ENCODE data around the gene ATP8A1. TPM values are rescaled to one million over a fixed set of nuclear protein-coding genes. Genes with fewer than 3 reads are reported as not detected.

The ATP8A1 gene
- total and polyA plus RNA-seq, 2 of the 4 experiments (the other 2 are of a cell fraction), result 0.12 to 0.36 TPM

GRCh38 chr4:42570221-42570620, 86.7 kb downstream of the ATP8A1 start:
- no peak overlapping the region for H4K8ac ChIP-seq (ENCODE audit: low read depth in 2 of 2, low read length in 2 of 2)
- in situ Hi-C loops (cut with MboI; ENCODE audit: low sequenced_read_pairs) (loop anchor here (5.0 kb wide), 1 partner anchor 292 kb away; no protein-coding TSS in a partner anchor), intact Hi-C loops (cut with micrococcal nuclease) (no loop called here), dilution Hi-C loops (cut with HindIII; ENCODE audit: low sequenced_read_pairs, unreplicated experiment) (no loop called here)
- H3K36me3 ChIP-seq (ENCODE audit: control insufficient read depth, insufficient read depth, low read length), result no peaks in the 10 kb centered on the region
- no peaks in the 10 kb centered on the region for H3K79me1 ChIP-seq (ENCODE audit: low read depth in 1 of 2, low read length in 2 of 2)
- no peak overlapping the region for H2AK5ac ChIP-seq (ENCODE audit: low read depth, low read length)
- H3K4ac ChIP-seq (ENCODE audit: low read depth, low read length), result no peak overlapping the region
- no peak overlapping the region for H2BK15ac ChIP-seq (ENCODE audit: low read depth, low read length)
- H3K27me3 ChIP-seq (ENCODE audit: control insufficient read depth, insufficient read depth, low read length), result no peaks in the 10 kb centered on the region
- H3K4me1 ChIP-seq (ENCODE audit: control insufficient read depth, insufficient read depth, low read length), result no peaks in the 10 kb centered on the region
- no TSS peak for BruUV-seq (replicated peaks)
- no peak overlapping the region for H3K18ac ChIP-seq (ENCODE audit: low read depth, low read length)
- no peak overlapping the region for H2AK9ac ChIP-seq (replicated peaks; ENCODE audit: low read depth, low read length, poor library complexity)
- no peak overlapping the region for H3K27ac ChIP-seq (ENCODE audit: insufficient read depth, low read length)
- H4K5ac ChIP-seq (ENCODE audit: low read depth, low read length), result no peak overlapping the region
- ChIA-PET POLR2A (ENCODE audit: unreplicated experiment) (no interaction called here), CTCF (no interaction called here)
- no peak overlapping the region for H3K56ac ChIP-seq (ENCODE audit: extremely low read depth, insufficient read depth, low read length)
- no peaks in the 10 kb centered on the region for H3K9me1 ChIP-seq (ENCODE audit: insufficient read depth, low read length)
- no peak overlapping the region for H2AFZ ChIP-seq (replicated peaks; ENCODE audit: low read length, poor library complexity)
- no peak overlapping the region for H3K23ac ChIP-seq (ENCODE audit: low read depth, low read length)
- H2BK5ac ChIP-seq (ENCODE audit: low read depth, low read length, poor library complexity, severe bottlenecking), result no peak overlapping the region
- ATAC-seq (ENCODE audit: low read depth) (no peak), DNase-seq (no peak)
- H4K91ac ChIP-seq (ENCODE audit: insufficient read depth, low read depth, low read length), result no peak overlapping the region
- no peak overlapping the region for H3K4me2 ChIP-seq (ENCODE audit: low read depth, low read length)
- H4K20me1 ChIP-seq (ENCODE audit: insufficient read depth, low read length), result no peaks in the 10 kb centered on the region
- H3K14ac ChIP-seq (replicated peaks; ENCODE audit: low read depth, low read length), result no peak overlapping the region
- no peak overlapping the region for H3K4me3 ChIP-seq (ENCODE audit: insufficient read depth, low read depth, low read length)
- WGBS, 2 experiments (ENCODE audit: extremely low coverage in 2 of 2, insufficient read length in 1 of 2), result 100% methylated on average over 1 of the region's 1 CpG; no CpG with 5 or more reads in 1 of the 2 experiments
- H3K9ac ChIP-seq (ENCODE audit: low read depth, low read length), result no peak overlapping the region
- no peak overlapping the region for H2BK120ac ChIP-seq (ENCODE audit: low read depth, low read length)
- H2BK20ac ChIP-seq (ENCODE audit: low read depth, low read length), result no peak overlapping the region
- TF ChIP-seq CTCF (conservative IDR thresholded peaks at IDR 0.05; ENCODE audit: low read depth, low read length) (no peak), BHLHE40 (IDR thresholded peaks at IDR 0.05; ENCODE audit: low read depth, low read length) (no peak), MAFK (IDR thresholded peaks at IDR 0.05; ENCODE audit: low read depth, low read length) (no peak), RAD21 (IDR thresholded peaks at IDR 0.05; ENCODE audit: low read length) (no peak), NFE2L2 (IDR thresholded peaks at IDR 0.05; ENCODE audit: low read depth, low read length) (no peak), ELK1 (IDR thresholded peaks at IDR 0.05; ENCODE audit: borderline replicate concordance, low read depth, low read length) (no peak), CEBPB (IDR thresholded peaks at IDR 0.05; ENCODE audit: low read depth, low read length) (no peak), RFX5 (IDR thresholded peaks at IDR 0.05; ENCODE audit: low read depth, low read length) (no peak), MAZ (IDR thresholded peaks at IDR 0.05; ENCODE audit: borderline replicate concordance, low read depth, low read length) (no peak), CHD1 (IDR thresholded peaks at IDR 0.05; ENCODE audit: low read depth, low read length) (no peak), SMC3 (IDR thresholded peaks at IDR 0.05; ENCODE audit: low read depth, low read length) (no peak), POLR2A (IDR thresholded peaks at IDR 0.05; ENCODE audit: low read depth, low read length) (no peak)
- H3K9me3 ChIP-seq (ENCODE audit: control insufficient read depth, insufficient read depth, low read length), result no peaks in the 10 kb centered on the region

Data from IMR-90 (cell line).